ENCODE data around the gene PITPNC1. TPM values are rescaled to one million over a fixed set of nuclear protein-coding genes. Genes with fewer than 3 reads are reported as not detected.
"Not testable (repeated sequence)": the region's sequence is repeated elsewhere in the genome, so short reads cannot be mapped to it uniquely, and the experiment has no call there.

PITPNC1 gene
- total RNA-seq = 10 to 100 TPM in 3 of 4 donors, 1 to 10 TPM in 1; 7.6 to 30.1 (median 15.1) TPM

DNA sequence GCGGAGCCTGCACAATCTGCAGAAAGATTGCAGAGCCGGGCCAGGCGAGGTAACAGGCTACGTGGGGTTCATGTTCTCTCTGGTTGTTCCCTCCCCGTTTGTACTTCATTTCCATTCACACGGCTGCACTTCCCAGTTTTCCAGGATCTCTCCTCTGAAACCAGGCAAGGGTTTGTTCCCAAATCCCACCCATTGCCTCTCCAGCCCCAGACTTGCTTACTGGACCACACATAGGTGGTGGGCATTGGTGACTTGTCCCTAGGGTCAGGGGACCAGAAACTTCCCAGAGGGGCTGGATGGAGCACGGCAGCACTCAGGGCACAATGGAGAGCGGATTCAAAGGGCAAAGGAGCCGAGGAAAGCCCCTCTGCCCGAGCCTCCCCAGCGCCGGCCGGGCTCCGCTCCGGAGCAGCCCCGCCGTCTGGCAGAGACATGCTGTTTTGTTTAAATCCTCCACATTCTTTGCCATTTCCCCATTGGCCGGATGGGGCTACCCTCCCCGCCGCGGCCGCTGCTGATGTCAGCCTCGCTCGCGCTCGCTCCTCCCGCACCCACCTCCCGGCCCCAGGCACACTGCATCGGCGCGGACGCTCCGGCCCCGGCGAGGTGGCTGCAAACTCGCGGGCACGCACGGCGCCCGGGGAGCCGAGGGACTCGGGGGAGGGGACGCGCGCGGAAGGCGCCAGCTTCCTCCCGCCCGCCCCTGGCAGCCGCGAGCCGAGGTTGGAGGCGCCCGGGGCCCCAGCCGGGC, at the start of gene PITPNC1:
PITPNC1 (plus strand) TSS at position 545 of the 751 bp plus-strand sequence.
- no peaks in the 10 kb centered on the region for H3K36me3 ChIP-seq
- TF ChIP-seq POLR2AphosphoS5 (IDR thresholded peaks at IDR 0.05) (peak; percentile 82), CTCF (IDR thresholded peaks at IDR 0.05) (peak in 2 of 4 experiments; percentile 15 to 43), EP300 (IDR thresholded peaks at IDR 0.05) (no peak), POLR2A (IDR thresholded peaks at IDR 0.05) (peak; percentile 82 to 91)
- H3K4me1 ChIP-seq = peaks cover 0 to 52% (median 0%) of the 10 kb centered on the region in 3 donors
- ATAC-seq = peak; percentile 86
- peak within 1 kb of the TSS; percentile 57 to 99 (median 98) for H3K27ac ChIP-seq
- 0% methylated on average over 6 to 21 of the region's 56 CpGs for WGBS, 2 donors (ENCODE audit: low coverage in 1 of 2)
- H3K27me3 ChIP-seq = no peaks in the 10 kb centered on the region
- no peaks in the 10 kb centered on the region for H3K9me3 ChIP-seq
- peak within 1 kb of the TSS; percentile 73 to 76 for H3K4me3 ChIP-seq

DNA sequence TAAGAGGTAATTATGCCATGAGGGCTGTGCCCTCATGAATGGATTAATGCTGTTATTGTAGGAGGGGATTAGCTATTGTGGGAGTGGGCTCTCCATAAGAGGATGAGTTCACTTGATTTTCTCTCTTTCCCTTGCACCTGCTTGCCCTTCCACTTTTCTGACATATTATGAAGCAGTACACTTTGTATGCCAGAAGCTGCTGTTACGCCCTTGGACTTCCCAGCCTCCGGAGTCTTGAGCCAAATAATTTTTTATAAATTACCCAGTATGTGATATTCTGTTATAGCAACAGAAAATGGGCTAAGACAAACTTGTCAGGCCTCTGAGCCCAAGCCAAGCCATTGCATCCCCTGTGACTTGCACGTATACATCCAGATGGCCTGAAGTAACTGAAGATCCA, 49.1 kb upstream of the PITPNC1 start:
- Histone ChIP-seq H3K27ac (no peak overlapping the region), H3K9me3 (peaks cover 0 to 5% (median 0%) of the 10 kb centered on the region in 3 donors), H3K27me3 (no peaks in the 10 kb centered on the region), H3K36me3 (no peaks in the 10 kb centered on the region), H3K4me3 (no peak overlapping the region), H3K4me1 (no peaks in the 10 kb centered on the region)
- ATAC-seq = no peak
- TF ChIP-seq POLR2A (IDR thresholded peaks at IDR 0.05) = no peak
- no peak for TF ChIP-seq POLR2AphosphoS5 (IDR thresholded peaks at IDR 0.05)
- TF ChIP-seq CTCF (IDR thresholded peaks at IDR 0.05) = no peak
- 54 to 70% methylated on average over 2 to 3 of the region's 3 CpGs for whole genome bisulfite sequencing, 2 donors (ENCODE audit: low coverage in 1 of 2)

DNA sequence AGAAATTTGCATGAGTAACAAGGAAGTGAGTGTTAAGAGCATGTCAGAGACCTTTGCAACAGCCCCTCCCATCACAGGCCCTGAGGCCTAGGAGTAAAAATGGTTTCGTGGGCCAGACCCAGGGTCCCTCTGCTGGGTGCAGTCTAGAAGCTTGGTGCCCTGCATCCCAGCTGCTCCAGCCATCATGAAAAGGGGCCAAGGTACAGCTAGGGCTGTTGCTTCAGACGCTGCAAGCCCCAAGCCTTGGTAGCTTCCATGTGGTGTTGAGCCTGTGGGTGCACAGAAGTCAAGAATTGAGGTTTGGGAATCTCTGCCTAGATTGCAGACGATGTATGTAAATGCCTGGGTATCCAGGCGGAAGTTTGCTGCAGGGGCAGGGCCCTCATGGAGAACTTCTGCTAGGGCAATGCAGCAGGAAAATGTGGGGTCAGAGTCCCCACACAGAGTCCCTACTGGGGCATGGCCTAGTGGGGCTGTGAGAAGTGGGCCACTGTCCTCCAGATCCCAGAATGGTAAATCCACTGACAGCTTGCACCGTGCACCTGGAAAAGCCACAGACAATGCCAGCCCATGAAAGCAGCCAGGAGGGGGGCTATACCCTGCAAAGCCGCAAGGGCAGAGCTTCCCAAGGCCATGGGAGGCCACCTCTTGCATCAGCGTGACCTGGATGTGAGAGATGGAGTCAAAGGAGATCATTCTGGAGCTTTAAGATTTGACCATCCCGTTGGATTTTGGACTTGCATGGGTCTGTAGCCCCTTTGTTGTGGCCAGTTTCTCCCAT, 45.5 kb upstream of the PITPNC1 start:
- H3K36me3 ChIP-seq, H3K9me3 ChIP-seq, H3K4me1 ChIP-seq, ATAC-seq, H3K27me3 ChIP-seq, H3K27ac ChIP-seq, H3K4me3 ChIP-seq: not testable (repeated sequence)
- WGBS, 2 donors (ENCODE audit: low coverage in 1 of 2) = 89% methylated on average over 3 of the region's 8 CpGs; no CpG with 5 or more reads in 1 of the 2 donors

DNA sequence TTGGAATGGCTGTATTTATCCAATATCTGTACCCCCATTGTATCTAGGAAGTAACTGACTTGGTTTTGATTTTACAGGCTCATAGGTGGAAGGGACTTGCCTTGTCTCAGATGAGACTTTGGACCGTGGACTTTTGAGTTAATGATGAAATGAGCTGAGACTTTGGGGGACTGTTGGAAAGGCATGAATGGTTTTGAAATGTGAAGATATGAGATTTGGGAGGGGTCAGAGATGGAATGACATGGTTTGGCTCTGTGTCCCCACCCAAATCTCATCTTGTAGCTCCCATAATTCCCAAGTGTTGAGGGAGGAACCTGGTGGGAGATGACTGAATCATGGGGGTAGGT, 44.9 kb upstream of the PITPNC1 start:
- 88 to 100% methylated on average over 1 of the region's 1 CpG for WGBS, 2 donors (ENCODE audit: low coverage in 1 of 2)
- H3K27me3 ChIP-seq, H3K4me3 ChIP-seq, ATAC-seq, H3K9me3 ChIP-seq, H3K36me3 ChIP-seq, H3K27ac ChIP-seq, H3K4me1 ChIP-seq: not testable (repeated sequence)

DNA sequence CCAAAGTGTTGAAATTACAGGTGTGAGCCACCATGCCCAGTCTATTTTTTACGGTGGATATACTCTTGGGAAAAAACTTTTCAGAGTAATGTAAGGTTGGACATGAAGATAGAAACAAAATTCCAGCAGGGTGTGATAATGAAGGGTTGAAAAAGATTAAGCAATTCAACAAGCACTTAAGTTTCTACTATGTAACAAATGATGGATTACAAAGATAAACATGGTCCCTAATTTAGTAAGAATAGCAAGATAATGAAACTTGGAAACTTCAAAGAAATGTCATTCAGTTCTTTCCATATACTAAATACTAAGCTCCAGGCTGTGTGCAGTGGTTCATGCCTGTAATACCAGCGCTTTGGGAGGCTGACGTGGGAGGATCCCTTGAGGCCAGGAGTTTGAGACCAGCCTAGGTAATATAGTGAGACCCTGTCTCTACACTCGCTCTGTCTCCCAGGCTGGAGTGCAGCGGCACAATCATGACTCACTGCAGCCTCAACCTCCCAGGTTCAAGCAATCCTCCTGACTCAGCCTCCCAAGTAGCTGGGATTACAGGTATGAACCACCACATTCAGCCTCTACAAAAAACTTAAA, 41.7 kb upstream of the PITPNC1 start:
- H3K27me3 ChIP-seq = no peaks in the 10 kb centered on the region
- ATAC-seq = no peak
- H3K4me1 ChIP-seq = no peaks in the 10 kb centered on the region
- H3K4me3 ChIP-seq = no peak overlapping the region
- peaks cover 0 to 6% of the 10 kb centered on the region in 2 donors for H3K36me3 ChIP-seq
- WGBS, 2 donors (ENCODE audit: low coverage in 1 of 2) = 45% methylated on average over 3 of the region's 5 CpGs; no CpG with 5 or more reads in 1 of the 2 donors
- TF ChIP-seq EP300 (IDR thresholded peaks at IDR 0.05) (no peak), POLR2AphosphoS5 (IDR thresholded peaks at IDR 0.05) (no peak), POLR2A (IDR thresholded peaks at IDR 0.05) (no peak)
- H3K27ac ChIP-seq = no peak overlapping the region
- no peaks in the 10 kb centered on the region for H3K9me3 ChIP-seq

GRCh38 chr17:67336859-67337258, 40.2 kb upstream of the PITPNC1 start:
- no peak for TF ChIP-seq POLR2AphosphoS5 (IDR thresholded peaks at IDR 0.05)
- TF ChIP-seq EP300 (IDR thresholded peaks at IDR 0.05) = no peak
- no peak for TF ChIP-seq CTCF (IDR thresholded peaks at IDR 0.05)
- TF ChIP-seq POLR2A (IDR thresholded peaks at IDR 0.05) = no peak
- no peak for ATAC-seq
- Histone ChIP-seq H3K9me3 (no peaks in the 10 kb centered on the region), H3K36me3 (peaks cover 3 to 21% of the 10 kb centered on the region in 2 donors), H3K4me1 (no peaks in the 10 kb centered on the region), H3K27ac (no peak overlapping the region), H3K27me3 (no peaks in the 10 kb centered on the region), H3K4me3 (no peak overlapping the region)
- WGBS, 2 donors (ENCODE audit: low coverage in 1 of 2) = 91 to 92% methylated on average over 5 to 7 of the region's 12 CpGs

DNA sequence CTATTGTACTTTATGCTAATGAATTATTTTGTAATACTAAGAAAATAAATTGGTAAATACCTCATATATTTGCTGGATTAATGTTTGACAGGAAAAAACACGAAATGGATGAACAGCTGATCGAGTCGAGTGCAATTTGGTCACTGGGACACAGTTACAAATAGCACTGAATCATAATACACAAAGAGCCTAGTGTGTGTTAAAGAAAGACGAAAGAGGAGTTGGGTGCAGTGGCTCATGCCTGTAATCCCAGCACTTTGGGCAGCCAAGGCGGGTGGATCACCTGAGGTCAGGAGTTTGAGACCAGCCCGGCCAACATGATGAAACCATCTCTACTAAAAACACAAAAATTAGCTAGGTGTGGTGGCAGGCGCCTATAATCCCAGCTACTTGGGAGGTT, 38.7 kb upstream of the PITPNC1 start:
- peaks cover 7 to 36% of the 10 kb centered on the region in 2 donors for H3K36me3 ChIP-seq
- not testable (repeated sequence) for H3K27me3 ChIP-seq, H3K4me1 ChIP-seq, H3K27ac ChIP-seq, H3K9me3 ChIP-seq, ATAC-seq, H3K4me3 ChIP-seq
- WGBS, 2 donors (ENCODE audit: low coverage in 1 of 2) = 67 to 88% methylated on average over 1 to 7 of the region's 7 CpGs

Measured in gastroesophageal sphincter (tissue), 4 donors.